GM18861 (cell line): Measurements from ENCODE around the gene MGRN1.
"Not testable (repeated sequence)": the region's sequence is repeated elsewhere in the genome, so short reads cannot be mapped to it uniquely, and the experiment has no call there.

Experiments
- ATAC-seq: cut with Tn5 transposase; IDR thresholded peaks from one replicate; pipeline ENCODE4 v1.9.1; 2021; ENCODE audit not compliant: unreplicated experiment

MGRN1 gene

DNA sequence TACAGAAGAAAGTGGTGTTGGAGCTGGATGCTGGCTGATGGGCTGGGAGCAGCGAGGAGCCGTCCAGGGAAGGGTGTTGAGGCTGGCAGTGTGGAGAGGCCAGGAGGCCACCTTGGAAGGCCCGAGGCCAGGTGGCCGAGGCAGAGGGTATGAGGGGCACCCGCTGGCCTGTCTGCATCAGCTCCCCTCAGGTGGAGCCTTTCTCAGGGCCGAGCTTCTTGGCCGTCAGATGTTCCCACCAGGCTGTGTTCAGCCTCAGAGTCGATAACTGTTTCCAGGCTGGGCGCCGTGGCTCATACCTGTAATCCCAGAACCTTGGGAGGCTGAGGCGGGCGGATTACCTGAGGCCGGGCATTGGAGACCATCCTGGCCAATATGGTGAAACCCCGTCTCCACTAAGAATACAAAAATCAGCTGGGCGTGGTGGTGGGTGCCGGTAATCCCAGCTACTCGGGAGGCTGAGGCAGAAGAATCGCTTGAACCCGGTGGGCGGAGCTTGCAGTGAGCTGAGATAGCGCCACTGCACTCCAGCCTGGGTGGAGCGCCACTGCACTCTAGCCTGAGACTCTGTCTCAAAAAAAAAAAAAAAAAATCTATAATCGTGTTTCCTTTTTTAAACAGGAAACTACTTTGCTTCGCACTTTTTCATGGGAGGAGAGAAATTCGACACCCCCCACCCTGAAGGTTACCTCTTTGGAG, 25.3 kb downstream of the MGRN1 start:
- ATAC-seq = no peak

DNA sequence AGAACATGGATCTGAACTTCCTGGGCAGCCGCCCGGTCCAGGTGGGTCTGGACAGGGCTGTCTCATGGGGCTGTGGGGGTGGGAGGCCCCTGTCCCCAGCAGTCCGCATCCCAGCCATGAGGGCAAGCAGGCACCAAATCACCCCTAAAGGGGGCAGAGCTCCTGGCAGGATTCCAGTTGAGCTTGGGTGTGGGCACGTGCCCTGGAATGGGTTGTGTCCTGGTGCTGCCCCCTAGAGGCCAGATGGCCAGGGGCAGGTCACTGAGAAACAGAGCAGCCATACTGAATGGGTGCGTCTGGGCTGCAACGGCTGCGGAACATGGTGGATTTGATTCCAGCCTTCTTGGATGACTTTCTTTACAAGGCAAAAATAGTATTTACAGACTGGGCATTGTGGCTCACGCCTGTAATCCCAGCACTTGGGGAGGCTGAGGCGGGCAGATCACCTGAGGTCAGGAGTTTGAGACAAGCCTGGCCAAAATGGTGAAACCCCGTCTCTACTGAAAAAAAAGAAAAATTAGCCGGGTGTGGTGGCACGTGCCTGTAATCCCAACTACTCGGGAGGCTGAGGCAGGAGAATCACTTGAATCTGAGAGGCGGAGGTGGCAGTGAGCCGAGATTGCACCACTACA, 25.9 kb downstream of the MGRN1 start:
- not testable (repeated sequence) for ATAC-seq

DNA sequence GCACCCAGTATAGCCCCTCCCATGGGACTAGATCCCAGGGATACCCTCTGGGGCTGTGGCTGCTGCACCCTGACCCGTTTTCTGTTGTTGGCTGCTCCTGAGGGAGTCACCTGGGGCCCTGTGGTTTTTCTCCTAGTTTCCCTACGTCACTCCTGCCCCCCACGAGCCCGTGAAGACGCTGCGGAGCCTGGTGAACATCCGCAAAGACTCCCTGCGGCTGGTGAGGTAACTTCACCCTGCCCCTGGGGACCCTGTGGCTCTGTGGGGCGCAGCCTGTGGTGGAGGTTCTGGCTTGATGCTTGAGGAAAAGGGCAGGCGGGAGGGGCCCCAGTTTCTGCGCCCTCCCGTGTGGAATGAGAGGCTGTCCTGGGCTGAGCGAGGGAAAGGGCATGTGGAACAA, 27.2 kb downstream of the MGRN1 start:
- no peak for ATAC-seq

DNA sequence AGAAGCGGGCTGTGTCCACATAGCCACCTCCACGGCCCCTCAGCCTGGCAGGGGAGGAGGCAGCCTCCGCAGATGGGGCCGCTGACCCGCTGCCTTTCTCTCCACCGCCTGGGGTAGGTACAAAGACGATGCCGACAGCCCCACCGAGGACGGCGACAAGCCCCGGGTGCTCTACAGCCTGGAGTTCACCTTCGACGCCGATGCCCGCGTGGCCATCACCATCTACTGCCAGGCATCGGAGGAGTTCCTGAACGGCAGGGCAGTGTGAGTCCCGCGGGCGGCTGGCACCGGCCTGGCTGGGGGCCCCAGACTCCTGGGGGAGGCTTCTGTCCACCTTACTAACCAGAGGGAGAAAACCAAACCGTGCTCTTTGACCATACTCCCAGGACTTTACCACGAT, 27.9 kb downstream of the MGRN1 start:
- ATAC-seq = no peak

DNA sequence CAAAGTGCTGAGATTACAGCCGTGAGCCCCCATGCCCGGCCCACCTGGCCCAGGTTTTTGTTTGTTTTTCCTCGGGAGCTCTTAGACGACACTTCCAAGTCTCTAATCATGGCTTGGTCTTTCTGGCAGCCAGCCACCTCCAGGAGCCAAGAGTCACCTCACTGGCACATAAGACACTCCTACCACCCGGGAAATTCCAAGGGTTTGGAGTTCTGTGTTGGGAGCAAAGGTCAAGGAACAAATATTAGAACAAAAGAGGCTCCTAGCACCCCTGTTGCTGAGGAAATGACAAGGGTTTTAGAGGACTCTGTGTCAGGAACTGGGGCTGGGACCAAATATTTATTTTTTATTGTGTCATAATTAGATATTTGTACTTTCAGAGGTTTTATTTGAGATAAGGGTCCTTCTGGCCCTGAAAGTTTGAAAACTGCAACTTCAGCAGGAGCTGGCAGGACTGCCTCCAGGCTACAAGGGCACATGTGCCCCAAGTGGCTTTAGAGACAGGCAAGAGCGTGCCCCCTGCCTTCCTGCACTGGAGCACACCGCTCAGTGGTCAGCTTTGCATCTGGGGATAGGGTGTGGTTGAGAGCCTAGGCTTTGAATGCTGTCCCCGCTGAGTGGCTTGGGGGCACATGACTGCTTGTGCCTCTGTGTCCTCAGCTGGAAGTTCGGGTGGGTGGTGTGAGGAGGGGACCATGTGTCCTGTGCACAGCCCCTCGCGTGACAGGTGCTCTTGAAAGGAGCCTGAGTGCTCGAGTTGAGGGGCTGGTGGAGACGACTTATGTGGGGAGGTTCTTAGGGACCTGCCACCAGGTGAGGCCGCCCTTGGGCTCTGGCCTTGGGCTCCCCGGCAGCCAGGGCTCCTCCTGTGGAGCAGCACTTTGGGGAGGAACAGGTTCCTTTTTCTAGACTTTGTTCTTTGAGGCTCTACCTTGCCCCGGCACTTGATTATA, 29.7 kb downstream of the MGRN1 start:
- no peak for ATAC-seq

DNA sequence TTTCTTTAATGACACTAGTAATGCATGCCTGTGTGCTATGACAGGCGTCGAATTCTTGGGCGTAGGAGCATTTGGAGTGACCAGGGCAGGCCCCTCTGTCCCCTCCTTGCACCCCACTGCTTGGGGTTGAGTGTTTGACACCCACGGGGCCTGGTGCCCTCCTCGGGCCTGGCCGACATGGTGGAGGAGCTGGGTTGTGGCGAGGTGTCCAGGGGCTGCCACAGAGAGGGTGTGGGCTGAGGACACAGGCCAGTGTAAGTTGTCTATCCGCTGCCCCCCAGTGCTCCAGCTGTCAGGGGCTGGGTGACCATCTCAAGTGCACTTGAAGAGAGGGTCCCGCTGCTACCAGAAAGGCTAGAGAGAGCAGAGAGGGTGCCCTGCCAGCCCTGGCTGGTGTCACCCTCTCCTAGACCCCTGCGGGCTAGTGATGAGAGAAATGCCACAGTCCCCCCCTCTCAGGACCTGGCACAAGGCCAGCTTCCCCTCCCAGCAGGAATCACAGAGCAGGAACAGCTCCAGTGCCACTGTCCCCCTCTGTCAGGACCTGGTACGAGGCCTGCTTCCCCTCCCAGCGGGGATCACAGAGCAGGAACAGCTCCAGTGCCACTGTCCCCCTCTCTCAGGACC, 30.5 kb downstream of the MGRN1 start:
- ATAC-seq = no peak

DNA sequence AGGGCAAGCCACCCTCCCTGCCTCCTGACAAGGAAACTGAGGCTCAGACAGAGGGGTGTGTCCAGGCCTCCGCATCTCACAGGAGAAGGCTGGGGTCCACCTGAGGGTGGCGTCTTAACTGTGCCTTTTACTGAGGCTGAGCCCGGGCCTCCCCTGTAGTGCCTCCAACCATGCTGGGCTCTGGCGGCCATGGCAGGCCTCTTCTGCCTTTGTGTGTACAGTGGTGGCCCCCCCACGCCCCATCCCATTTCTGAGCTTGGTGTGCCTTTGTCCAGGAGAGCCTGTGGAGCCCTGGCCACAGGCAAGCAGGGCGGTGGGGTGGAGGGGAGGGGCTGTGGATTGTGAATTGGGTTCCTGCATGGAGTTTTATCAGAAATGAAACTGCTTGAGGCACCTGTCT, 31.2 kb downstream of the MGRN1 start:
- no peak for ATAC-seq

DNA sequence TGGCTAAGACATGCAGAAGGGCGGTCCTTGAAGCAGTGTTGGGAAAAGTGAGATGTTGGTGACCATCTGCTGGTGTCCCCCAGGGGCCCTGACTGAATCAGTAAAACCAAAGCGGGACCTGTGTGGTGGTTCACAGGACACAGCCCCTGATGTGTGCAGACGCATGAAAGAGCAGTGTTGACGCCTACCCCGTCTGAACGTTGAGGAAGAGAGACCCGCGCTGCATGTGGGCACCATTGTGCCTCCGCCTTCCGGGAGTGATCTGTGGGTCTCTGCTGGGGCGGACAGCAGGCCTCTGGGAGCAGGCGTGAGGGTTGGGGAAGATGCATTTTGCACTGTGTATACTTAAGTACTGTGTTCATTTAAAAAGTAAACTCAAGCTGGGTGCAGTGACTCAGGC, 31.6 kb downstream of the MGRN1 start:
- ATAC-seq = no peak

DNA sequence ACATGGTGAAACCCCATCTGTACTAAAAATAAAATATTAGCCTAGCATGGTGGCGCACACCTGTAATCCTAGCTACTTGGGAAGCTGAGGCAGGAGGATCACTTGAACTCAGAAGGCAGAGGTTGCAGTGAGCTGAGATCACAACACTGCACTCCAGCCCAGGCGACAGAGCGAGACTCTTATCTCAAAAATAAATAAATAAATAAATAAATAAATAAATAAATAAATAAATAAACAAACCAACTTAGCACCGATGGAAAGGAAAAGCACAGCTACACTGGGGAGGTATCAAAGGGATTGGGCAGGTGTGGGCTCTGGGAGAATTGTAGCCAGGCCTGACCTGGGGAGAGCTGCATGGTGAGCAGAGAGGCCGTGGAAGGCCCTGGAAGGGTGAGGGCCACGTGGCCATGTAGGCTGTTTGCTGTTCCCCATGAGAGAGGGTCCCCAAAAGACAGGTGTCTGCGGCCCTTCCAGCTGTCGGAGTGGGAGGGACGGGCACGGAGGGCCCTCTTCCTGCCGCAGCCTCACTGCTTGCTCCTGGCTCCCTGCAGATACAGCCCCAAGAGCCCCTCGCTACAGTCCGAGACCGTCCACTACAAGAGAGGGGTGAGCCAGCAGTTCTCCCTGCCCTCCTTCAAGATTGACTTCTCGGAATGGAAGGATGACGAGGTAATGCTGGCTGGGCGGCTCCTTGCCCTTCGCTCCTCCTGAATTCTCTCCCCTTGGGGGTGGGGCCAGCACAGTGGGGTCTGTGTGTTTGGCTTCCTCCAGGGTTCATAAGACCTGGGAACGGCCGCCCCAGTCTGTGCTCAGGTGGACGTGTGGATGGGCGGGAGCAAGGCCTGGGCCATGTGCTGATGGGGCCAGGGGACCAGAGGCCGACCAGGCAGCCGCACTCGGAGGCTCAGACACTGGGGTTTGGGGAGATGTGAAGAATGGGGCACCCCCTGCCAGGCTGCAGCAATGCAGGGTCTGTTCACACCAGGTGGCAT, 32.4 kb downstream of the MGRN1 start:
- ATAC-seq = no peak

DNA sequence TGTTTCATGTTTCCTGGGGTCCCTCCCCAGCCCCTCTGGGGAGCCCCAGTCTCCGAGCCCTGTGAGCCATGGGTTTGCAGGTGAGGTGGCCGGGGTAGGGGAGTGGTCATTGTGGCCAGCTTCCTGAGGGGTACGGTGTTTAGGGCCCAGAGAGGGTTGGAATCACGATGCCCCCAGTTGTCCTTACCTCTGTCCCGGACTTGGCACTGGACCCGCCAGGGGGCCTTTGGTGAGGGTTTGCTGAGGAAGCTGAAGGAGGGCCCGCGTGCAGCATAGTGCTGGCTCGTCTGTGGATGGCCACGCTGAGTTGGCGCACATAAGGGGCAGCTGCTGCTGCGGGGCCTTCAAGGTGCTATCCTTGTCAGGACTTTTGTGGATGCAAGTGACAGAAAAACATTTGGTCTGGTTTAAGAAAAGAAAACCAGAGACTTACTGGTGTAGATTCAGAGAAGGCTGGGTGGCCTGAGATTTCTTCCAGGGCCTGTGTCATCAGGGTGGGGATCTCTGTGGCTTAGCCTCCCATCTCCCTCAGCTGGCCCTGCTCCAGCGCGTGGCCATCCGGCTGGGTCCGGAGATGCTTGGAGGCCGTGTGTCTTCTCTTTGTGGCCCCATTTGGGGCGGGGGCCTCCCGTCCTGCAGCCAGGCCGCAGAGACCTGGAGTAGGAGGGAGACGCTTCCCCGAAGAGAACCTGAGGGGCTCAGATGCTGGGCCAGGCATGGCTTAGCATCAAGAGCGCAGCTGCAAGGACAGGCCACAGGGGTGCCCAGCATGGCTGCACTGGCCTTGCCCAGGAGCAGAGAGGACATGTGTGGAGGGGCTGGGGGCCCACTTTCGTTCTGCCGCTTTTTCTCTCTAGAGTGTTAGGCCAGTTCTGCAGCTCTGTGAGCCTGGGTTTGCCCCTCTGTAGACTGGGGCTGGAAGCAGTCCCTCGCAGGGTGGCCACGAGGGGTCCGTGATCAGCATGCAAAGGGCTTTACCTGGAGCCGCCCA, 35.0 kb downstream of the MGRN1 start:
- no peak for ATAC-seq

DNA sequence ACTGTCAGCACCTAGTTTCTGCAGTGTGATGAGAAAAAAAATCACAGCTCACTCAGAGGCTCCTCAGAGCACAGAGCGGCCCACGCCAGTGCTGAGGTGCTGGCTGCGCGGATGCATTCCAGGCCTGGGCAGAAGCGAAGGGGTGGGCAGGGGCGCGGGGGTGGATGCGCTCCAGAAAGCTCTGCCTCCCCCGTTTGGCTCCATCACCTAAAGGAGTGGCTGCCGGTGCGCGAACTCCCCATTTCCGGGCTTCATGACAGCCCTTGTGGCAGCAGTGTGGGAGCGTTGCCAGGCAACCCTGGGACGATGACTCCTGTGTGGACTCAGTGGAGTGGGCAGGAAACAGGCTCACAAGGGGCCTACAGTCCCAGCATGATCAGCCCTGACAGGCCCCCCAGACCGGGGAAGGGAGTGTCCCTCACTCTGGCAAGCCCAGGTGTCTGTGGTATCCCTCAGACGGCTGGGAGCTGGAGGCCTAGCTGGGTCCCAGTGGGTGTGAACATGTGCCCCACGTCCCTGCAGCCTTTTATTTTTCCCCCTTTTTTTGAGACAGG, 35.9 kb downstream of the MGRN1 start:
- no peak for ATAC-seq

DNA sequence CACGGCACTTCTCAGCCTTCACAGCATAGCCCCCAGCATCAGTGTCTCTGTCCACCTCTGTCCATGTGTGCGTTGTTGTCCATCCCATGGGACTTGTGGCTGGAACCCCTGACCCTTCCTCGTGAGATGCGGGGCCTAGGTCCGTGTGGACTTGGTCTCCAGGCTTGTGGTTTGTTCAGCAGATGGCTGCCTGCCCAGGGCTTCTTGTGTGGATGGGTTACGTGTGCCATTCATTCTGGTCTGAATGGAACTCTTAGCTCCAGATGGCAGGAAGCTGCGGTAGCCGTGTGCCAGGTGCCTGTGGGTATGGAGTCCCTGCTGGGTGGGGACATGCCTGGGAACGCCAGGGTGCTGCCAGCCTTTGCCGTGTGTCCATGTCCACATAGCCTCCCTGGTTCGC, 37.0 kb downstream of the MGRN1 start:
- no peak for ATAC-seq

DNA sequence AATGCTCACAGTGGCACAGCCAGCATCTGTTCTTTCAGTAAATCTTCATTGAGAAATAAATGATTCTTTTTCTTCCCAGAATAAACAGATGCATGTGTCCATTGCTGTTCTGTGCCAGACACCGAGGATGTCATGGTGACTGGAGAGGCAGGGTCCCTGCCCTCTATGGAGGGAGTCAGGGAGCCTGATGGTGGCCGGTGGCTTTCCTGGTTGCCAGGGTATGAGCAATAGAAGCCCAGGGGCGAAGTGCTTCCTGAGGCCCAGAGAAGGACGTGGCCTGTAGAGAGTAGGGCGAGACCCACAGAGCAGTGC, 38.8 kb downstream of the MGRN1 start:
- ATAC-seq = no peak

DNA sequence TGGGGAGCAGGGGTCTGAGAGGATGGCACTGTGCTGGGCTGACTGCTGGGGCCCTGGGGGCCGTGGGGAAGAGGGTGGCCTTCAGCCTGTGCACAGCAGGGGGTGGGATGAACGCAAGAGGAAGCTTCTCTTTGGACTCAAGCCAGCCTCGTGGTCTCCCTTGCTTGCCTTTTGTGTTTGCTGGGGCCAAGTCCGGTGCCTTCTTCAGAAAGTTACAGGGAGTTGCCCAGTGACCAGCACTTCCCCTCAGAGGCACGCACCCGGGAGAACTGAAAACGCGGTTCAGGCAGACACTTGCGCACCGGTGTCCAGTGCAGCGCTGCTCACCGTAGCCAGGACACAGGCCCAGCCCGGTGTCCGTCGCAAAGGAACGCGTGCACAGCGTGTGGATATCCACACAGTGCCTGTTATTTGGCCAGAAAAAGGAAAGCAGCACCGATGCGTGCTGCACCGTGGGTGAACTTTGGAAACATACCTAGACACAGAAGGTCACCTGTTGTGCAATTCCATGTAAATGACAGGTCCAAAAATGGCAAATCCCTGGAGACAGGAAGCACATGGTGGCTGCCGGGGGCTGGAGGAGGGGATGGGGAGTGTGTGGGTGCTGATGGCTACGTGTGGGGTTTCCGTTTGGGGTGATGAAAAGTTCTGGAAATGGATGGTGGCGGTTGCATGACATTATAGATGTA, 39.3 kb downstream of the MGRN1 start:
- no peak for ATAC-seq

DNA sequence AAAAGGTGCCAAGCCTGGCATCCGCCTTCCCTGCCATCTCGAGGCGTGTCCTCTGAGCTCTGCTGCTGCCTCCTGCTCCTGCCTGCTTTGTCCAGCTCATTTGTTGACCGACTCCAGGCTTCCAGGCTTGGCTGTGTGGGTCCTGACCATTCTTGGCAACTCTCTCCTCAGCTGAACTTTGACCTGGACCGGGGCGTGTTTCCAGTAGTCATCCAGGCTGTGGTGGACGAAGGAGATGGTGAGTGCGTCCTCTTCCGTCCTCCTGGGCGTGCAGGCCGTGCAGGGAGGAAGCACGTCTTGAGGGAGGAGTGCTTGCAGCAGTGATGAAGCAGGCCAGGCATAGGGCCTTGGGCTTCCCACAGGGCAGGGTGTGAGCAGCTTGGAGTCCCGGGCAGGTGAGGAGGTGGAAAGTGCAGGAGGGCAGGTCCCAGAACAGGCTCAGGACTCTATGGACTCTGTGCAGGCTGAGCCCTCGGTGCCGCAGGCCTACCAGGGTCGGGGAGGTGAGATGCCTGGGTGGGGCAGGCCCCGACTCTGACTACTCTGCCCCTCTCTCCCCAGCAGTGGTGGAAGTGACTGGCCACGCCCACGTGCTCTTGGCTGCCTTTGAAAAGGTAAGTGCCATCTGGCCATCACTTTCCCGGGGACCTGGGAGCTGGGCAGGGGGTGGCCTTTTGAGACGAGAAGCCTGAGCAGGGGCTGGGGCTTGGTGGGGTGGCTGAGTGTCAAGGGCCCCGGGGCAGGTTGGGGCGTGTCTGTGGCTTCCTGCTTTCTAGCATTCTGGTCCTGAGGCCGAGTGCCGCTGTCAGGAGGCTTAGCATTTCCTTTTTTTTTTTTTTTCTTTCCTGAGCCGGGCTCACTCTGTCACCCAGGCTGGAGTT, 40.2 kb downstream of the MGRN1 start:
- no peak for ATAC-seq

DNA sequence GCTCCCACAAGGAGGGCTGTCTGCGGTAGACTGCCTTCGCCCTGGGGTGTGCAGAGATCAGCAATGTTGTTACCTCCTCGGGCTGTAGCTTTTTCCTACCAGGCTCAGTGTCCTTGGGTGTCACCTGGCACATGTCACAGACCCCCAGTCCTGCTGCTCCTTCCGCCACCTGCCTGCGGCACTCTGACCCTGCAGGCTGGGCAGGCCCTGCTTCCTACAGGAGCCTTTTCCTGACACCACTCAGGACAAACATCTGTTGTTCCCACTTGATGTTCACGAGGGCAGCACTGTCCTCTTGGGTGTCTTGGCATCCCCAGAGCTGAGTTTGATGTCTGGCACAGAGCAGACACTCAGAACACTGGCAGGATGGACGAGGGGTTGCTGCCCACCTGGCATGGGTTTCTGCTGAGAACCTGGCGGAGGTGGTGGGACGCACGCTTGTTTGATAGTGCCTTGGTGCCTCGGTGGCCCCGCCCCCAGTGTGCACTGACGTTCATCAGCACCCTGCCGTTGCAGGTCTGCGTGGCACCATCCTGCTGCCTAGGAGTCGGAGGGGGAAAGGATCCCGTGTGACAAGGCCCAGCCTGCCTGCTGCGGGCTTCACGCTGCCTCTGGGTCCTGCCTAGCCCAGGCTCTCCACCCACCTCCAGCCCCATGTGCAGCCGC, 42.0 kb downstream of the MGRN1 start:
- ATAC-seq = no peak
